SK-N-SH treated with all-trans-retinoic acid at 6 μM for 48 hours (cell line): Measurements from ENCODE around the gene MYCT1.

Source experiments
- ATAC-seq: fragments of 200-7000 bp; cut with Tn5 transposase; 3 replicates; pipeline ENCODE4 v1.9.1; 2020; ENCODE audit warnings: mild to moderate bottlenecking, moderate library complexity
- ARNTL ChIP-seq: fragments of 450-650 bp; formaldehyde crosslinking; IDR thresholded peaks from 2 replicates; pipeline ENCODE4 v1.5.0; 2020; ENCODE audit warnings: low read depth, mild to moderate bottlenecking, moderate library complexity, borderline replicate concordance
- CREB5 ChIP-seq: fragments of 250-450 bp; sonication (Bioruptor Pico); IDR thresholded peaks from 2 replicates; pipeline ENCODE4 v1.5.1; 2020; ENCODE audit warnings: low read depth, mild to moderate bottlenecking, moderate library complexity
- CSDC2 ChIP-seq: fragments of 250-450 bp; sonication (Bioruptor Pico); IDR thresholded peaks from 2 replicates; pipeline ENCODE4 v1.5.0; 2020; ENCODE audit warnings: mild to moderate bottlenecking, moderate library complexity
- CSRNP3 ChIP-seq: fragments of 250-450 bp; sonication (Bioruptor Pico); IDR thresholded peaks from 2 replicates; pipeline ENCODE4 v1.5.1; 2021; ENCODE audit warnings: mild to moderate bottlenecking, moderate library complexity
- ESRRG ChIP-seq: fragments of 250-450 bp; sonication (Bioruptor Pico); IDR thresholded peaks from 2 replicates; pipeline ENCODE4 v1.6.1; 2021; ENCODE audit warnings: mild to moderate bottlenecking
- ISL1 ChIP-seq: fragments of 250-450 bp; sonication (Bioruptor Pico); IDR thresholded peaks from 2 replicates; pipeline ENCODE4 v2.1.2; 2022; ENCODE audit warnings: mild to moderate bottlenecking, moderate library complexity
- OSR1 ChIP-seq: fragments of 250-450 bp; sonication (Bioruptor Pico); IDR thresholded peaks from 2 replicates; pipeline ENCODE4 v1.8.0; 2022; ENCODE audit warnings: moderate library complexity, mild to moderate bottlenecking, inconsistent platforms
- PATZ1 ChIP-seq: fragments of 250-450 bp; sonication (Bioruptor Pico); IDR thresholded peaks from 2 replicates; pipeline ENCODE4 v1.8.0; 2020; ENCODE audit warnings: mild to moderate bottlenecking, moderate library complexity, borderline replicate concordance
- POU6F1 ChIP-seq: fragments of 250-450 bp; sonication (Bioruptor Pico); IDR thresholded peaks from 2 replicates; pipeline ENCODE4 v1.8.0; 2021; ENCODE audit warnings: low read depth, mild to moderate bottlenecking, moderate library complexity, borderline replicate concordance
- RARB ChIP-seq: fragments of 250-450 bp; sonication (Bioruptor Pico); IDR thresholded peaks from 2 replicates; pipeline ENCODE4 v1.8.0; 2021; ENCODE audit warnings: mild to moderate bottlenecking, moderate library complexity
- TCF4 ChIP-seq: fragments of 250-450 bp; sonication (Bioruptor Pico); IDR thresholded peaks from 2 replicates; pipeline ENCODE4 v1.8.0; 2021; ENCODE audit warnings: mild to moderate bottlenecking, moderate library complexity, borderline replicate concordance
- TOX ChIP-seq: fragments of 250-450 bp; sonication (Bioruptor Pico); IDR thresholded peaks from 2 replicates; pipeline ENCODE4 v1.8.0; 2021; ENCODE audit warnings: mild to moderate bottlenecking, moderate library complexity, borderline replicate concordance
- TSHZ2 ChIP-seq: fragments of 250-450 bp; sonication (Bioruptor Pico); IDR thresholded peaks from 2 replicates; pipeline ENCODE4 v1.5.0; 2020; ENCODE audit warnings: mild to moderate bottlenecking, moderate library complexity
- ZC3H10 ChIP-seq: fragments of 250-450 bp; sonication (Bioruptor Pico); IDR thresholded peaks from 2 replicates; pipeline ENCODE4 v1.5.1; 2021; ENCODE audit warnings: mild to moderate bottlenecking, moderate library complexity
- ZFP30 ChIP-seq: fragments of 450-650 bp; formaldehyde crosslinking; IDR thresholded peaks from 2 replicates; pipeline ENCODE4 v1.5.0; 2022; ENCODE audit warnings: mild to moderate bottlenecking, moderate library complexity
- ZNF565 ChIP-seq: fragments of 450-650 bp; formaldehyde crosslinking; conservative IDR thresholded peaks from 2 replicates; pipeline ENCODE4 v1.5.0; 2020; ENCODE audit warnings: low read depth, mild to moderate bottlenecking, moderate library complexity
- ZNF70 ChIP-seq: fragments of 450-650 bp; formaldehyde crosslinking; IDR thresholded peaks from 2 replicates; pipeline ENCODE4 v1.5.0; 2020; ENCODE audit warnings: mild to moderate bottlenecking, moderate library complexity
- ZNF8 ChIP-seq: fragments of 450-650 bp; formaldehyde crosslinking; IDR thresholded peaks from 2 replicates; pipeline ENCODE4 v1.5.0; 2020; ENCODE audit warnings: mild to moderate bottlenecking, moderate library complexity

The MYCT1 gene

GRCh38 chr6:152765331-152765730 is 67.6 kb downstream of the MYCT1 start (continued):
- TF ChIP-seq CSRNP3 (CRISPR knock-in tag): no peak
- TF ChIP-seq CREB5 (CRISPR knock-in tag): no peak
- no peak for TF ChIP-seq ARNTL
- TF ChIP-seq, all 23 proteins: peak for 0

GRCh38 chr6:152769159-152769558 is 71.5 kb downstream of the MYCT1 start:
- ATAC-seq: no peak

GRCh38 chr6:152769993-152770392 is 72.3 kb downstream of the MYCT1 start:
- TF ChIP-seq ZC3H10 (CRISPR knock-in tag) (no peak), POU6F1 (CRISPR knock-in tag) (no peak), ISL1 (CRISPR knock-in tag) (no peak), ZNF8 (CRISPR knock-in tag) (no peak), TSHZ2 (CRISPR knock-in tag) (no peak), ESRRG (CRISPR knock-in tag) (no peak), CREB5 (CRISPR knock-in tag) (no peak), ARNTL (no peak), ZNF70 (no peak)
- no peak for ATAC-seq

More at GRCh38 chr6:152769159-152769558, 71.5 kb downstream of the MYCT1 start:
- TF ChIP-seq TSHZ2 (CRISPR knock-in tag) (no peak), ZNF565 (CRISPR knock-in tag) (no peak), OSR1 (CRISPR knock-in tag) (no peak), ZC3H10 (CRISPR knock-in tag) (no peak), ARNTL (no peak), RARB (CRISPR knock-in tag) (no peak), ISL1 (CRISPR knock-in tag) (no peak), CSDC2 (CRISPR knock-in tag) (no peak), PATZ1 (CRISPR knock-in tag) (no peak), ZFP30 (CRISPR knock-in tag) (no peak), TOX (CRISPR knock-in tag) (no peak), TCF4 (CRISPR knock-in tag) (no peak)
